HFF-Myc (cell line): ENCODE measurements around the gene FAM174C.
"Not testable (repeated sequence)": the region's sequence is repeated elsewhere in the genome, so short reads cannot be mapped to it uniquely, and the experiment has no call there.

Experiments used
- DNase-seq: peaks from one replicate; pipeline ENCODE4 v3.0.0-alpha.2; 2011; ENCODE audit warnings: low read depth; ENCODE audit errors: extremely low read depth
- H3K4me3 ChIP-seq: replicated peaks from 2 replicates; pipeline ENCODE4 v1.5.1; 2011; ENCODE audit warnings: low read depth, mild to moderate bottlenecking, control low read depth, low read length
- TF ChIP-seq, protein P1 (sequence below): IDR thresholded peaks from 2 replicates; pipeline ENCODE4 v1.5.1; 2012; ENCODE audit warnings: mild to moderate bottlenecking, low read depth, low read length, control low read depth; ENCODE audit errors: missing control alignments

The FAM174C gene

DNA sequence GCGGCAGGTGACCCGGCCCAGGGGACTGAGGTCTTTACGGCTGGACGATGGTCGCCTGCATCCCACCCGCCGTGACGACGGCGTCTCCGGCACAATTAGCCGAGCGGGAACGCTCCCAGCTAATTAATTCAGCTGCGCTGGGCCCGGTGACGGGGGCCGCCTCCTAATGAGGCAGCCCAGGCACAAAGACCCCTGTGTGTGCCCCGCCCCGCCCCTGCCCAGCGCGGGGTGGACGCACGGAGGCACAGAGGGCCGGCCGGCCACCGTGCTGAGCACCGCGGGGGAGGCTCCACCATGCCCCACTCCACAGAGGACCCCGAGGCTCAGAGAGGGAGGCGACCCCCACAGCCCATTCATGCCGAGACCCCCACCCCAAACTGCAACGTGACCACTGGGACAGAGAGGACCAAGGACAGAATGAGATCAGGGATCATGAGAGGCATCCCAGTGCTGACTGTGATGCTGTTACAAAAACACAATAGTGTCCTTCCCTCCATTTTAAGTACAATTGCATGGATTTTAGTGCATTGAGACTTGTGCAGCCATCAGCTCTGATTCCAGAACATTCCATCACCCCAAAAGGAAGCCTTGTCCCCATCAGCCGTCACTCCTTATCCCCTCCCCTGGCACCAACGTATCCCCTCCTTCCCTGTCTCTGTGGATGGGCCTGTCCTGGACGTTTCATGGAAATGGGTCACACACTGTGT lies 27.4 kb downstream of the FAM174C start:
- no peak overlapping the region for H3K4me3 ChIP-seq
- TF ChIP-seq, protein P1, sequence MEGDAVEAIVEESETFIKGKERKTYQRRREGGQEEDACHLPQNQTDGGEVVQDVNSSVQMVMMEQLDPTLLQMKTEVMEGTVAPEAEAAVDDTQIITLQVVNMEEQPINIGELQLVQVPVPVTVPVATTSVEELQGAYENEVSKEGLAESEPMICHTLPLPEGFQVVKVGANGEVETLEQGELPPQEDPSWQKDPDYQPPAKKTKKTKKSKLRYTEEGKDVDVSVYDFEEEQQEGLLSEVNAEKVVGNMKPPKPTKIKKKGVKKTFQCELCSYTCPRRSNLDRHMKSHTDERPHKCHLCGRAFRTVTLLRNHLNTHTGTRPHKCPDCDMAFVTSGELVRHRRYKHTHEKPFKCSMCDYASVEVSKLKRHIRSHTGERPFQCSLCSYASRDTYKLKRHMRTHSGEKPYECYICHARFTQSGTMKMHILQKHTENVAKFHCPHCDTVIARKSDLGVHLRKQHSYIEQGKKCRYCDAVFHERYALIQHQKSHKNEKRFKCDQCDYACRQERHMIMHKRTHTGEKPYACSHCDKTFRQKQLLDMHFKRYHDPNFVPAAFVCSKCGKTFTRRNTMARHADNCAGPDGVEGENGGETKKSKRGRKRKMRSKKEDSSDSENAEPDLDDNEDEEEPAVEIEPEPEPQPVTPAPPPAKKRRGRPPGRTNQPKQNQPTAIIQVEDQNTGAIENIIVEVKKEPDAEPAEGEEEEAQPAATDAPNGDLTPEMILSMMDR = no peak
- no peak for DNase-seq

- DNase-seq = no peak
- TF ChIP-seq, protein P1 = no peak
- H3K4me3 ChIP-seq = no peak overlapping the region
These were observed 29.0 kb downstream of the FAM174C start for GRCh38 chr19:1304197-1304924.

GRCh38 chr19:1305354-1305753 lies 30.0 kb downstream of the FAM174C start:
- not testable (repeated sequence) for DNase-seq, H3K4me3 ChIP-seq

DNA sequence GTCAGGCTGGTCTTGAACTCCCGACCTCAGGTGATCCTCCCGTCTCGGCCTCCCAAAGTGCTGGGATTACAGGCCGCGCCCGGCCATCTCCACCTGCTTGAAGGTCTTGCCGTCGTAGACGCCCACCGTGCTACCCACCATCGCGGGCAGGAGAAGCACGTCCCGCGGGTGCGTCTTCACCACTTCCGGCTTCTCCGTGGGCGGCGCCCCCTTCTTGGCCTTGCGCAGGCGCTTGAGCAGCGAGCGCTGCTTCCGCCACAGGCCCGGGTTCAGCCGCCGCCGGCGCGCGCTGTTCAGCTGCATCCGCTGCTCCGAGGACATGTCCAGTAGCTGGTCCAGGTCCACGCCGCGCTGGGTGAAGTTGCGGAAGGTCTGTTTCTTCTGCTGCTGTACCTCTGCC lies 32.0 kb downstream of the FAM174C start:
- DNase-seq = no peak
- H3K4me3 ChIP-seq = no peak overlapping the region
- TF ChIP-seq, protein P1 = no peak

DNA sequence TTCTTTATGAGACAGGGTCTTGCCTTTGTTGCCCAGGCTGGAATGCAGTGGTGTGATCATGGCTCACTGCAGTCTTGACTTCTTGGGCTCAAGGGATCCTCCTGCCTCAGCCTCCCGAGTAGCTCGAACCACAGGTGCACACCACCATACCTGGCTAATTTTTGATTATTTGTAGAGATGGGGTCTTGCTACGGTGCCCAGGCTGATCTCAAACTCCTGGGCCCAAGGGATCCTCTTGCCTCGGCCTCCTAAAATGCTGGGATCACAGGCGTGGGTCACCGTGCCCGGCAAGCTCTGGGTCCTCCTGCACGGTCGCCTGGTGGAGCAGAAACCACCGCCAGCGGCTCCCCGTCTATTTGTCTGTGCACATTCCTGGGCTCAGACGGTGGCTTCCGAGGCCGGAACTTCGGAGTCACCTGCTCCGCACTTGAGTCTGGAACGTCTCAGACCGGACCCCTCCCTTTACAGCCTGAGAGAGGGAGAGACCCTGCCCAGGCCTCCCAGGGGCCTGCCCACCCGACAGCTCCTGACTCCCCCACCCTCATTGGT lies 32.5 kb downstream of the FAM174C start:
- TF ChIP-seq, protein P1 = no peak
- no peak for DNase-seq
- H3K4me3 ChIP-seq = no peak overlapping the region

- no peak overlapping the region for H3K4me3 ChIP-seq
- DNase-seq = no peak
- TF ChIP-seq, protein P1 = no peak
These were observed 33.4 kb downstream of the FAM174C start for GRCh38 chr19:1308718-1309117.
